ENCODE measurements around the gene ATP9A.
A peak's percentile ranks its signal among the peaks of the same experiment; 100 is the strongest.

The ATP9A gene

DNA sequence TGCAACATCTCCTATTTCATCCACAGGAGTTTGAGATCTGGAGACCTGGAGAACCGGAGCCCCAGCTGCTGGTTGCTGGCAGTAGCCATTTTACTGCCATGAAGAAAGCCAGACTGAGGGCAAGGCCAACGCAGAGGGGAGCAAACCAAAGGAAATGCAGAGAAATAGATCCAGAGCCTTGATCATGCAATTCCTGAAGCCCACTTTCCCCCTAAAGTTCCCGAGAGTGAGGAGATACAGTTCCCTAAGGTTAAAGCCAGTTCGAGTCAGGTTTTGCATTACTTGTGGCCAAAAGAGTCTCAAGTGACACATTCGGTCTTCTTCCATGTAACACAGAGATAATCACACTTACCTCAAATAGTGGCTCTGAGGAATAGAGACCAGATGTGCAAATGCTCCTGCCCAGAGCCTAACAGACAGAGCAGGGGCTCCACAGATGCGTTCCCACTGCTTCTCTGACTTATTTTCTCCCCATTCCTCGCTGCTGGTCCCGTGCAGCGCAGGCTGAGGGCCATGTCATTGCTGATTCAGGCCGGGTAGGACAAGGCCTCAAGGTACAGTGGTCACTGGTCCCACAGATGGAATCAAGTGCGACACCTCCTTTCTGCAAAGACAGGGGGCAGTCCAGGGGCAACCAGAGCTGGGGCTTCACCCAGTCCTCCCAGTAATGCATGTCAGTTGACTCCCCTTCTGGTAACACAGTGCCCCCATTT lies 190.6 kb downstream of the ATP9A start:
- no peak overlapping the region for H3K4me3 ChIP-seq (ENCODE audit: low read depth, low read length)
- DNase-seq (ENCODE audit: low read depth): no peak
- TF ChIP-seq, protein P1, sequence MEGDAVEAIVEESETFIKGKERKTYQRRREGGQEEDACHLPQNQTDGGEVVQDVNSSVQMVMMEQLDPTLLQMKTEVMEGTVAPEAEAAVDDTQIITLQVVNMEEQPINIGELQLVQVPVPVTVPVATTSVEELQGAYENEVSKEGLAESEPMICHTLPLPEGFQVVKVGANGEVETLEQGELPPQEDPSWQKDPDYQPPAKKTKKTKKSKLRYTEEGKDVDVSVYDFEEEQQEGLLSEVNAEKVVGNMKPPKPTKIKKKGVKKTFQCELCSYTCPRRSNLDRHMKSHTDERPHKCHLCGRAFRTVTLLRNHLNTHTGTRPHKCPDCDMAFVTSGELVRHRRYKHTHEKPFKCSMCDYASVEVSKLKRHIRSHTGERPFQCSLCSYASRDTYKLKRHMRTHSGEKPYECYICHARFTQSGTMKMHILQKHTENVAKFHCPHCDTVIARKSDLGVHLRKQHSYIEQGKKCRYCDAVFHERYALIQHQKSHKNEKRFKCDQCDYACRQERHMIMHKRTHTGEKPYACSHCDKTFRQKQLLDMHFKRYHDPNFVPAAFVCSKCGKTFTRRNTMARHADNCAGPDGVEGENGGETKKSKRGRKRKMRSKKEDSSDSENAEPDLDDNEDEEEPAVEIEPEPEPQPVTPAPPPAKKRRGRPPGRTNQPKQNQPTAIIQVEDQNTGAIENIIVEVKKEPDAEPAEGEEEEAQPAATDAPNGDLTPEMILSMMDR (conservative IDR thresholded peaks at IDR 0.05; ENCODE audit: low read depth, low read length): no peak

DNA sequence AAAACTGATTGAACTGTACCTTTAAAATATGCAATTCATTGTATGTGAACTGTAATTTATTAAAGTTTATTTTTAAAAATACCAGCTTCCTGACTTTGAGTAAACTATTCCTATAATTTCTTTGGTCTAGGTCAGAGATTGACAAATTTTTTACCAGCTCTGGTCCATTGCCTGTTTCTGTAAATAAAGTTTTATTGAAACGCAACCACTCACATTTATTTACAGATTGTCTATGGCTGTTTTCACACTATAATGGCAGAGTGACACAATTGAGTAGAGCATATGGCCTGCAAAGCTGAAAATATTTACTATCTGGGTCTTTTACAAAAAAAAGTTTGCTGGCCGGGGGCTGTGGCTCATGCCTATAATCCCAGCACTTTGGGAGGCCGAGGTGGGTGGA lies 192.7 kb downstream of the ATP9A start:
- no peak overlapping the region for H3K4me3 ChIP-seq (ENCODE audit: low read depth, low read length)
- TF ChIP-seq, protein P1 (conservative IDR thresholded peaks at IDR 0.05; ENCODE audit: low read depth, low read length): no peak
- DNase-seq (ENCODE audit: low read depth): no peak

DNA sequence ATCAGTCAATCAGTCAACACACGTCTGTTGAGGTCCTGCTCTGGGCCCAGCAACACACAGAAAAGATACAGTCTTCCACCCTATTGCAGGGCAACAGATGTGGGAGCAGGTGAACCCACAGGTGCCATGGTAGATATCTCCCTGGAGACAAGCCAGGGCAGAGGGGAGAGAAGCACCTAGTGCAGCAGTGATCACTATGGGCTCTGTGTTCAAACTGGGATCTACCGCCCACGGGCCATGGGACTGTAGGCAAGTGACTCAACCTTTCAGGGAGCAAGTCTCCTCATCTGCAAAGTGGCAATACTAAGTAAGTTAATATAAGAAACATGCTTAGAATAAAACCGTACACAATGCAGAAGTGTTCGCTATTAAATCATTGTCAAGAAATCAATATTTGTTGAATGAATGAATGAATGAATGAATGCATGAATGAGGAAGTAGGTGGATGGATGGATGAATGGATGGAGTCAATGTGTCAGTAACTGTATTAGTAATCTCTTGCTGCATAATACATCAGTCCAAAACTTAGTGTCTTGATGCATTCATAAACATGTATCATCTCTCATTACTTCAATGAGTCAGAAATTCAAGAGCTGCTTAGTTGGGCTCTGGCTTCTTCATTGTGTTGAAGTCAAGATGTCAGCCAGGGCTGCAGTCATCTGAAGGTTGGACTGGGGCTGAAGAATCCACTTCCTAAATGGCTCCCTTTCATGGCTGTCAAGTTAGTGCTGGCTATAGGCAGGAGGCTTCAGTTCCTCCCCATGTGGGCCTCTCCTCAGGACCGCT lies 193.7 kb downstream of the ATP9A start:
- peak; percentile 2 for DNase-seq (ENCODE audit: low read depth)
- H3K4me3 ChIP-seq (ENCODE audit: low read depth, low read length): no peak overlapping the region
- TF ChIP-seq, protein P1 (conservative IDR thresholded peaks at IDR 0.05; ENCODE audit: low read depth, low read length): no peak

DNA sequence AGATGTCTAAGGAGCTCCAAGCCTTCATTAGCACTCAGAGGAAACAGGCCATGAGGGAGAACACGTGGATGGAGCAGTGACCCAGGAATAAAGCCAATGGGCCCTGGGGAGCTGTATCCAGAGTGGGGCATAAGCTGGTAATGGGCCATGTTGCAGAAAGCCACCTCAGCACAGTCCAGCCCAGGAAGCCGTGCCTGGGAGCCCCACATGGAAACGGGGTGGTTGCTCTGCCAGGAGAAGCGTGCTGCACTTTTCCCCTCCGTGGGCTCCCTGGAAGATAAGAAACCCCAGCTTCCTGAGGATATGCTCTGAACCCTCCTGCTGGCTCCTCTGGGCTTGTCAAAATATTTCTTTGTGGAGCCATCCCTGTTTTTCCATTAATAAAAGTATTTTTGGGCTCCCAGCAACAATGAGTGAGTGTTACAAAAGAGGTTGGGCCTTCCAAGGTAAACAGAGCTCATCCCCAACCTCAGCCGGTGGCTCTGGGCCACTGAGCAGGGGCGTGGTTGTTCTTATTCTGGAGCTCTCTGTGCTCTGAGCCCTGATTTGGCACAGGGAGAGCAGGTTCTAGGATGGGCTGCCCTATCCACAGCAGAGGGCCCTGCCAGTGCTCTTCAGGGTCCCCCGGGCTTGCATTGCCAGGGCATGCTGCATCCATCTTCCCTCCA lies 194.5 kb downstream of the ATP9A start:
- H3K4me3 ChIP-seq (ENCODE audit: low read depth, low read length): no peak overlapping the region
- DNase-seq (ENCODE audit: low read depth): peak; percentile 21
- TF ChIP-seq, protein P1 (conservative IDR thresholded peaks at IDR 0.05; ENCODE audit: low read depth, low read length): no peak

DNA sequence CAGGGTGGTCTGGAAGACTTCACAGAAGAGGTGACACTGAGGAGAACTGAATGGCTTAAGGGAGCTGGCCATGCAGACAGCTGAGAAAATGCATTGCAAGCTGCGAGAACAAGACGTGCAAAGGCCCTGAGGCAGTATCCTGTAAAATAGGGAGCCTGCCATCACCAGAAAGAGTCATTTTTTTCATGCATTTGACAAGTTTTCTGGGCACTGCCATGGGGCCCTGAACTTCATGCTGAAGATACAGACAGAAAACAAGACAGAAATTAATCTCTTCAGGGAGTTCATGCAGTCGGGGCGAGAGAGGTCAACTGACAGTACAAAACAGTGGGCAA lies 196.8 kb downstream of the ATP9A start:
- no peak for DNase-seq (ENCODE audit: low read depth)
- no peak overlapping the region for H3K4me3 ChIP-seq (ENCODE audit: low read depth, low read length)
- TF ChIP-seq, protein P1 (conservative IDR thresholded peaks at IDR 0.05; ENCODE audit: low read depth, low read length): no peak

DNA sequence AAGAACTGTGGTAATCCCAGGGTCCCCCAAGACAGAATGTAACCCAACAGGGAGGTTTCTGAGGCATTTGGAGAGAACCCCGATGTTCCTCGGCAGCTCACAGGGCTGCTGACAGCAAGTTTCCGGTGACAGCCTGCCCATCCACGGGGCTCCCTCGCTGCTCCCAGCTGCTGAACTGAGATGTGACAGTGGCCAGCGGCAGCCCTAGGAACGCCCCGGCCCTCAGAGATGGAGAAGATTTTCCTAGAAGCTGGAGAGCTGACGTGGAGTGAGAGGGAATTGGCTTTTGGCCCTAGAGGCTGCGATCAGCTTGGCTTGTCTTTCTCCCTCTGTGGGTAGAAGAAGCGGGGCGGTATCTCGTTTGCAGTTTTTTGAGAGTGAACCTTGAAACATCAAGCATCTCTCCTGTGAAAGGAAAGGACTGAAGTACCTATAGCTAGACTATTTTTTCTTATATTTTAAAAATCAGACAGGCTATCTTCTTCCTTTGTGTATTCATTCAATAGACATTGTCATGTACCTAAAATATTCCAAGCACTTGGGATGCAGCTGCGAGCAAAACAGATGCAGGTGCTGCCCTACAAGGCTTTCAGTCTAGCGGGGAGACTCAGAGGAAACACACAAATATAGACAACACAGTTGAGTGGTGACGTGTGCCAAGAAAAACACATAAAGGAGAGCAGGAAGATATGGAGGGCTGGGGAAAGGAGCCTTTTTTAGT lies 197.3 kb downstream of the ATP9A start:
- H3K4me3 ChIP-seq (ENCODE audit: low read depth, low read length): no peak overlapping the region
- peak; percentile 34 for DNase-seq (ENCODE audit: low read depth)
- TF ChIP-seq, protein P1 (conservative IDR thresholded peaks at IDR 0.05; ENCODE audit: low read depth, low read length): no peak

All from choroid plexus epithelial cell (primary cell).